ENCODE measurements around the gene GALK1.
"Not testable (repeated sequence)": the region's sequence is repeated elsewhere in the genome, so short reads cannot be mapped to it uniquely, and the experiment has no call there.

GALK1 gene

DNA sequence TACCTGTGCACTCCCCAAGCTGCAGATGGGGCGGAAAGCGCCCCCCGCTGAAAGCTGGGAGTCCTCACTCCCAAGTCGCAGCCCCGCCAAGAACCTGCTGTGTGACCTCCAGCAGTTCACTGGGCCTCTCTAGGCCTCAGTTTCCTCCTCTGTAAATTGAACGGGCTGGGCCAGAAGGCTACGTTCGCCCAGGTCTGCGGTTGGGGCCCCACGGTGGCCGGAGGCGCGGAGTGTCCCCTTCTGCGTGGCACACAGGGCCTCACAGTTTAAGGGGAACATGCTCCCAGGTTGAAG lies 628 bp downstream of the GALK1 start:
- DNase-seq (ENCODE audit: low read depth), result no peak
- TF ChIP-seq, protein P1, sequence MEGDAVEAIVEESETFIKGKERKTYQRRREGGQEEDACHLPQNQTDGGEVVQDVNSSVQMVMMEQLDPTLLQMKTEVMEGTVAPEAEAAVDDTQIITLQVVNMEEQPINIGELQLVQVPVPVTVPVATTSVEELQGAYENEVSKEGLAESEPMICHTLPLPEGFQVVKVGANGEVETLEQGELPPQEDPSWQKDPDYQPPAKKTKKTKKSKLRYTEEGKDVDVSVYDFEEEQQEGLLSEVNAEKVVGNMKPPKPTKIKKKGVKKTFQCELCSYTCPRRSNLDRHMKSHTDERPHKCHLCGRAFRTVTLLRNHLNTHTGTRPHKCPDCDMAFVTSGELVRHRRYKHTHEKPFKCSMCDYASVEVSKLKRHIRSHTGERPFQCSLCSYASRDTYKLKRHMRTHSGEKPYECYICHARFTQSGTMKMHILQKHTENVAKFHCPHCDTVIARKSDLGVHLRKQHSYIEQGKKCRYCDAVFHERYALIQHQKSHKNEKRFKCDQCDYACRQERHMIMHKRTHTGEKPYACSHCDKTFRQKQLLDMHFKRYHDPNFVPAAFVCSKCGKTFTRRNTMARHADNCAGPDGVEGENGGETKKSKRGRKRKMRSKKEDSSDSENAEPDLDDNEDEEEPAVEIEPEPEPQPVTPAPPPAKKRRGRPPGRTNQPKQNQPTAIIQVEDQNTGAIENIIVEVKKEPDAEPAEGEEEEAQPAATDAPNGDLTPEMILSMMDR (IDR thresholded peaks at IDR 0.05; ENCODE audit: control insufficient read depth, insufficient read depth, low read depth, low read length, missing control alignments), result no peak
- peak overlapping the region; percentile 57 for H3K4me3 ChIP-seq (ENCODE audit: control insufficient read depth, low read depth, low read length)

DNA sequence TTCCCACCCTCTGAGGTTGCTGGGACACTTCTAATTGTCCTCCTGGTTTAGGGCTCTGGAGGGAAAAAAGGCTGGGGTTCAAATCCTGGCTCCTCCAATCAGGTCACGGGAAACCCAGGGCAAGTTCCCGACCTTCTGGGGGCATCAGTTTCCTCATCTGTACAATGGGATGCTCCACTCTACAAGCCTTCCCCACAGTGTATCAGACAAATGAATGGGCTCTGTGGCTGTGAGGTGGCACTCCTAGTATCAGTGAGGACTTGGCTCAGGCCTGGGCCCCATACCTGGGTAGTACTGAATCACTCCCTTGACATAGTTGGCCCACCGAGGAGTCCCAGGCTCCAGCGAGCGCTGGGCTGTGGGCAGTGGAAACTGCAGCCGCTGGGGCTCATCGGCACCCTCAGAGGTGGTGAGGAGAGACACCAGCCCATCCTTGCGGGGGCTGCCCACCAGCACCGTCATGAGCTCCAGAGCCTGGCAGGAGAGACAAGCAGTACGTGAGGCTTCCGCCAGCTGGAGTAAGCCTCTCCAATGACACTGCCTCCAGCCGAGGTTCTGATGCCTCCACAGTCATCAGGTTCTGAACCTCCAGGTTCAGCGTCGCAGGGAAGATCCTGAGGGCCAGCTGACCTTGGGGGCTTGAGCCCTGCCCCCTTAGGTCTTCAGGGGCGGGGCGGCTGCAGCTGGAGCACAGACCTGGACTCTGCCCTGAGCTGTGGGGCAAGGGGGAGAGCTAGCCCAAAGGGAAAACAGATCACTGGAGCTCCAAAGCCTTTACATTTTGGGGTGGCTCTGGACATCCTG lies 1.2 kb downstream of the GALK1 start:
- H3K4me3 ChIP-seq (ENCODE audit: control insufficient read depth, low read depth, low read length), result peak overlapping the region; percentile 57
- DNase-seq (ENCODE audit: low read depth), result no peak
- TF ChIP-seq, protein P1 (IDR thresholded peaks at IDR 0.05; ENCODE audit: control insufficient read depth, insufficient read depth, low read depth, low read length, missing control alignments), result no peak

DNA sequence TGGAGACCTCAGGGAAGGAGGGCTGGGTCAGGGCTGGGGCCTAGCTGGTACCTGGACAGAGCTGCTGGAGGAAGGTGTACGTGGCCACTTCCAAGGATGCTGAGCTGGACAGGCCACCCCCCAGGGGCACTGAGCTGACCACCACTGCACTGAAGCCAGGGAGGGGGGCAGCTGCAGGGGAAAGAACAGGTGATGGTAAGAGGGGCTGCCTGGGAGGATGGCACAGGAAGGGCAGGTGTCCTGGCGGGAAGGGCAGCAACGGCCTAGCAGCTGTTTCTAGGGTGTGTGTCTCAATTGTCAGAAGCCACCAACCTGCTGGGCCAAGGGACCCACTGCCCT lies 1.8 kb downstream of the GALK1 start:
- H3K4me3 ChIP-seq (ENCODE audit: control insufficient read depth, low read depth, low read length), result no peak overlapping the region

DNA sequence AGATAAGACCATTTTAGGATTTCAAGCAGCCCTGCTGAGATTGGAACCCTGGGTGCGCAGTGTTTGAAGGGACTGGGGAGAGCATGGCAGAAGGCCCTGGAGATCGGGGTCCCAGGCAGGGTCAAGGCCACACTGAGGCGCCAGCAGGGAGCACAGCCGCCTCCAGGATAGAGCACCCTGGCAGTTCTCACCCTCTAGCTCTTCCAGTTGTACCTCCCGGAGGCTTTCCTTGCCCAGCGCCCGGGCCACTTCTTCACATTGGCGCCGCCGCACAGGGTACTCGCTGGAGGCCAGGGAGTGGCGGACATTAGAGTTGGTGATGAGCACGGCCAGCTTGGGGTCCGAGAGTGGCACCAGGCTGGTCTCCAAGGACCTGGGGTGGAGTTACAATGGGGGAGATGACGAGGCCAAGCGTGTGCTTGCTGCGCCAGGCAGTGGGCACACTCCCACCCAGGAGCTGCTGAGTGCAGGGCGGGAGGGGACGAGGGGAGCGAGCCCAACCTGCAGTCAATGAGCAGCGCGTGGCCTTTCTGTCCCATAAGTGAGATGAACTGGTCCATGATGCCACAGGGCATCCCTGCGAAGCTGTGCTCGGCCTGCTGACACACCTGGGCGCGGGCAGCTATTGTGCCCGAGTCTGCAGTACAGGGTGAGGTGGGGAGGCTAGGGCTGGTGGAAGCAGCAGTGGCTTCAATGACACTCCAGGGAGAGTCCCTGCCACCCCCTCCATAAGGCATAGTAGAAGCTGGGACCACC lies 2.3 kb downstream of the GALK1 start:
- DNase-seq (ENCODE audit: low read depth), result no peak
- TF ChIP-seq, protein P1 (IDR thresholded peaks at IDR 0.05; ENCODE audit: control insufficient read depth, insufficient read depth, low read depth, low read length, missing control alignments), result no peak
- no peak overlapping the region for H3K4me3 ChIP-seq (ENCODE audit: control insufficient read depth, low read depth, low read length)

More for the DNA sequence above, 1.8 kb downstream of the GALK1 start:
- DNase-seq (ENCODE audit: low read depth), result no peak
- TF ChIP-seq, protein P1 (IDR thresholded peaks at IDR 0.05; ENCODE audit: control insufficient read depth, insufficient read depth, low read depth, low read length, missing control alignments), result no peak

DNA sequence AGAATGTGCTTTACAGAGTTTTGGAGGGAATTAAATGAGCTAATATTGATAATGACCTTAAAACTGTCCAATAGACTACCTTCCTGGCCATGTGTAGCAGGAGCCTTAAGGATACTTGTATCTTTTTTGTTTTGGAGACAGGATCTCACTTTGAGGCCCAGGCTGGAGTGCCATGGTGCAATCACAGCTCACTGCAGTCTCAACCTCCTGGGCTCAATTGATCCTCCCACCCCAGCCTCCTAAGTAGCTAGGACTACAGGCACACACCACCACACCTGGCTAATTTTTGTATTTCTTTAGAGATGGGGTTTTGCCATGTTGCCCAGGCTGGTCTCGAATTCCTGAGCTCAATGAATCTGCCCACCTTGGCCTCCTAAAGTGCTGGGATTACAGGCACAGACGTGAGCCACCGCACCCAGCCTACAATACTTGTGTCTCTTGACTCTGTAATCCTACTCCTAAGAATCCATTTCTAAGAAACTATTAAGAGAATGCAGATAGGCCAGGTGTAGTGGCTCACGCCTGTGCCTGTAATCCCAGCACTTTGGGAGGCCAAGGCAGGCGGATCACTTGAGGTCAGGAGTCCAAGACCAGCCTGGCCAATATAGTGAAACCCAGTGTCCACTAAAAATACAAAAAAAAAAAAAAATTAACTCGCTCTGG lies 4.9 kb downstream of the GALK1 start:
- DNase-seq (ENCODE audit: low read depth); H3K4me3 ChIP-seq (ENCODE audit: control insufficient read depth, low read depth, low read length): not testable (repeated sequence)

DNA sequence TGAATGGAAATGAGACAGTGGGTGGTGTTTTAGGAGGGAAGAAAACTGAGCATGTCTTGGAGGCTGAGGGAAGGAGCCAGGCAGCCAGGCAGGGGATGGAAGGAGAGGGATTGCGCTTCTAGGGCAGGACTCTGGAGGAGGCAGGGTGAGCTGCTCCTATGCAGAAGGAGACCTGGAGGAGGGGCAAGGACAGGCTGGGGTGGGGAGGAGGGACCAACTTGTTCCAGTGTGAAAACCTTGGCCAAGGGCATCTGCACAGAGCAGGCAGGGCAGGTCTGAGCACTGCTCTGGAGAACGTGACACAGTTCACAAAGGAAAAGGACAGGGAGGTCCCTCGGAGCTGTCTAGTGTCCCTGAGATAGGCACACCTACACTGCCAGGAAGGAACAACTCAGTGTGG lies 5.5 kb downstream of the GALK1 start:
- TF ChIP-seq, protein P1 (IDR thresholded peaks at IDR 0.05; ENCODE audit: control insufficient read depth, insufficient read depth, low read depth, low read length, missing control alignments), result no peak
- no peak overlapping the region for H3K4me3 ChIP-seq (ENCODE audit: control insufficient read depth, low read depth, low read length)
- DNase-seq (ENCODE audit: low read depth), result no peak
